Stomach (tissue), 9 donors: ENCODE results near the gene FAM20C. TPM values are rescaled to one million over a fixed set of nuclear protein-coding genes. Genes with fewer than 3 reads are reported as not detected.
A peak's percentile ranks its signal among the peaks of the same experiment; 100 is the strongest.

Experiments
- DNase-seq, 2 donors: peaks; one replicate each; pipeline versions ENCODE4 v3.0.0 to v3.0.0-alpha.2; 2013 to 2019
- H3K27ac ChIP-seq, 5 donors: fragments of 200-600 bp in 4 of 5; sonication (generic) in 4 of 5; one replicate each; pipeline ENCODE4 v1.5.1; 2013 to 2019; ENCODE audit warnings: mild to moderate bottlenecking in 1 of 5, moderate library complexity in 1 of 5
- H3K27me3 ChIP-seq, 3 donors: fragments of 200-600 bp; sonication (generic); one replicate each; pipeline ENCODE4 v1.5.1; 2017 to 2019; ENCODE audit warnings: mixed run types in 1 of 3
- H3K36me3 ChIP-seq, 4 donors: fragments of 200-600 bp; sonication (generic); 1 replicate in 3 of 4; 2 replicates in 1 of 4; pipeline ENCODE4 v1.5.1; 2016 to 2019
- H3K4me1 ChIP-seq, 4 donors: fragments of 200-600 bp; sonication (generic); one replicate each; pipeline ENCODE4 v1.5.1; 2016 to 2019
- H3K4me3 ChIP-seq, 4 donors: fragments of 200-600 bp; sonication (generic) in 3 of 4; one replicate each; pipeline ENCODE4 v1.5.1; 2016 to 2019; ENCODE audit warnings: mild to moderate bottlenecking in 1 of 4
- H3K9me3 ChIP-seq, 4 donors: fragments of 200-600 bp; sonication (generic); one replicate each; pipeline ENCODE4 v1.5.1; 2016 to 2019
- CTCF ChIP-seq, 7 experiments: fragments of 450-650 bp in 4 of 7; fragments of 200-600 bp in 3 of 7; sonication (generic) in 3 of 7; IDR thresholded peaks; one replicate each; pipeline ENCODE4 v1.5.1; 2016 to 2019; ENCODE audit warnings: antibody characterized with exemption in 7 of 7, control low read depth in 2 of 7, mild to moderate bottlenecking in 1 of 7
- EP300 ChIP-seq: sonication (generic); formaldehyde crosslinking; IDR thresholded peaks from one replicate; pipeline ENCODE4 v1.6.1; 2017; ENCODE audit warnings: antibody characterized with exemption
- POLR2A ChIP-seq, 4 donors: fragments of 450-650 bp; IDR thresholded peaks; one replicate each; pipeline ENCODE4 v1.6.1; 2016; ENCODE audit warnings: antibody characterized with exemption in 4 of 4, control low read depth in 2 of 4, mild to moderate bottlenecking in 1 of 4, moderate library complexity in 1 of 4
- POLR2AphosphoS5 ChIP-seq, 3 donors: sonication (generic); formaldehyde crosslinking; IDR thresholded peaks; one replicate each; pipeline ENCODE4 v1.6.1; 2016; ENCODE audit warnings: antibody characterized with exemption in 3 of 3
- WGBS, 5 donors: extraction: QIAGEN DNeasy Blood & Tissue Kit in 3 of 5; methylation state at CpG; one replicate each; pipeline versions ENCODE4 v1.1.5 to v1.1.7; 2013 to 2018; 5-methylcytosine and 5-hydroxymethylcytosine counted together
- intact Hi-C: fragments of 100-400 bp; cut with DNase I; formaldehyde crosslinking; loops from one replicate; pipeline ENCODE4 v1.15.1; 2023; ENCODE audit warnings: low total_unique reads
- polyA plus RNA-seq, 3 donors: library from polyadenylated mRNA; stranded (reverse); fragments of 200-250 nt; gene quantifications; one replicate each; pipeline ENCODE4 v1.2.3, GENCODE V29; 2013
- total RNA-seq, 5 donors: library from RNA; depleted of rRNA; stranded (reverse); fragments of >200 nt; gene quantifications; one replicate each; pipeline versions ENCODE4 v1.1.0 to v1.2.3, GENCODE V29; 2014 to 2016
- donor health status: healthy with polysubstance abuse.
- donor health status: Bipolar disorder and iron deficiency.
- donor health status: healthy.

The FAM20C gene
- total and polyA plus RNA-seq, 8 donors = 19.1 to 89.8 (median 34.5) TPM

- intact Hi-C loops = no loop called here
- peaks cover 48 to 73% (median 65%) of the 10 kb centered on the region in 4 donors for H3K4me1 ChIP-seq
- WGBS, 5 donors = 17 to 34% (median 27%) methylated on average over 24 to 28 of the region's 28 CpGs
- no peaks in the 10 kb centered on the region for H3K27me3 ChIP-seq
- H3K4me3 ChIP-seq = peak overlapping the region; percentile 3 to 36 (median 14)
- TF ChIP-seq CTCF (IDR thresholded peaks at IDR 0.05) (no peak), POLR2AphosphoS5 (IDR thresholded peaks at IDR 0.05) (peak in 2 of 3 donors; percentile 45 to 86)
- H3K36me3 ChIP-seq = peaks cover 0 to 13% (median 5%) of the 10 kb centered on the region in 4 donors
- no peaks in the 10 kb centered on the region for H3K9me3 ChIP-seq
- DNase-seq = peak; percentile 75 to 76
- peak overlapping the region; percentile 84 to 95 (median 91) for H3K27ac ChIP-seq
Measured at GRCh38 chr7:234708-235553, 42.6 kb downstream of the FAM20C start.

- intact Hi-C loops = no loop called here
- WGBS, 5 donors = 27 to 58% (median 40%) methylated on average over 19 to 34 of the region's 34 CpGs
- H3K27ac ChIP-seq = peak overlapping the region; percentile 84 to 95 (median 91)
Measured at GRCh38 chr7:235576-236395, 43.4 kb downstream of the FAM20C start.

GRCh38 chr7:236967-237366, 44.6 kb downstream of the FAM20C start:
- peaks cover 53 to 67% (median 58%) of the 10 kb centered on the region in 4 donors for H3K4me1 ChIP-seq
- TF ChIP-seq EP300 (no peak), POLR2AphosphoS5 (IDR thresholded peaks at IDR 0.05) (no peak), POLR2A (IDR thresholded peaks at IDR 0.05) (no peak), CTCF (IDR thresholded peaks at IDR 0.05) (no peak)
- intact Hi-C loops = no loop called here
- H3K36me3 ChIP-seq = peaks cover 0 to 13% (median 5%) of the 10 kb centered on the region in 4 donors
- H3K9me3 ChIP-seq = no peaks in the 10 kb centered on the region
- peak in 1 of 2 donors; percentile 49 for DNase-seq
- H3K4me3 ChIP-seq = no peak overlapping the region
- no peaks in the 10 kb centered on the region for H3K27me3 ChIP-seq
- H3K27ac ChIP-seq = peak overlapping the region in 4 of 5 donors; percentile 84 to 95 (median 92)
- 73 to 80% (median 78%) methylated on average over 7 to 8 of the region's 8 CpGs for WGBS, 5 donors

More at GRCh38 chr7:235576-236395, 43.4 kb downstream of the FAM20C start:
- Histone ChIP-seq H3K36me3 (peaks cover 0 to 13% (median 5%) of the 10 kb centered on the region in 4 donors), H3K4me1 (peaks cover 51 to 69% (median 63%) of the 10 kb centered on the region in 4 donors), H3K27me3 (no peaks in the 10 kb centered on the region), H3K9me3 (no peaks in the 10 kb centered on the region), H3K4me3 (peak overlapping the region in 3 of 4 donors; percentile 3 to 26 (median 22))
- TF ChIP-seq POLR2AphosphoS5 (IDR thresholded peaks at IDR 0.05) = peak; percentile 49 to 57 (median 50)
- TF ChIP-seq EP300 = no peak
- DNase-seq = peak; percentile 35 to 91

- Histone ChIP-seq H3K9me3 (no peaks in the 10 kb centered on the region), H3K27ac (peak overlapping the region in 1 of 5 donors; percentile 95), H3K27me3 (no peaks in the 10 kb centered on the region), H3K36me3 (peaks cover 0 to 15% (median 7%) of the 10 kb centered on the region in 4 donors), H3K4me1 (peaks cover 49 to 63% (median 54%) of the 10 kb centered on the region in 4 donors), H3K4me3 (no peak overlapping the region)
- no peak for DNase-seq
- intact Hi-C loops = no loop called here
- TF ChIP-seq POLR2AphosphoS5 (IDR thresholded peaks at IDR 0.05) (no peak), POLR2A (IDR thresholded peaks at IDR 0.05) (no peak), CTCF (IDR thresholded peaks at IDR 0.05) (no peak), EP300 (no peak)
- 83 to 89% (median 89%) methylated on average over 7 of the region's 7 CpGs for whole genome bisulfite sequencing, 5 donors
Measured at GRCh38 chr7:237385-237784, 45.0 kb downstream of the FAM20C start.
